HG02970 (cell line): ENCODE data around the gene FOXP2.
"Not testable (repeated sequence)": the region's sequence is repeated elsewhere in the genome, so short reads cannot be mapped to it uniquely, and the experiment has no call there.

ENCODE experiments used
- ATAC-seq: cut with Tn5 transposase; IDR thresholded peaks from one replicate; pipeline ENCODE4 v1.9.1; 2021; ENCODE audit warnings: mild to moderate bottlenecking, moderate library complexity, moderate number of reproducible peaks; ENCODE audit not compliant: unreplicated experiment, low FRiP score

Gene FOXP2

GRCh38 chr7:114488696-114489095 is 74.1 kb downstream of the FOXP2 start:
- no peak for ATAC-seq

DNA sequence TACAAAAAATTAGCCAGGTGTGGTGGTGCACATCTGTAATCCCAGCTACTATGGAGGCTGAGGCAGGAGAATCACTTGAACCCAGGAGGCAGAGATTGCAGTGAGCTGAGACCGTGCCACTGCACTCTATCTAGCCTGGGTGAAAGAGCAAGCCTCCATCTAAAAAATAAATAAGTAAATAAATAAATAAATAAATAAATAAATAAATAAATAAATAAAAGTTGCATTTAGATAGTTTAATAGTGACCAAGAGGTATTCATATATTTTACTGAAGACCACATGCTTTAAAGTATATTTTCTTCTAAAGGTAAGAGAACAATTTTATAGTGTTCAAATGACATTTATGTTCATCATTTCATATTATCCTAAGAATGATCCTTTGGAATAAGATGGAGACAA is 82.9 kb downstream of the FOXP2 start:
- not testable (repeated sequence) for ATAC-seq

- no peak for ATAC-seq
Measured at GRCh38 chr7:114502454-114503254, 88.0 kb downstream of the FOXP2 start.

DNA sequence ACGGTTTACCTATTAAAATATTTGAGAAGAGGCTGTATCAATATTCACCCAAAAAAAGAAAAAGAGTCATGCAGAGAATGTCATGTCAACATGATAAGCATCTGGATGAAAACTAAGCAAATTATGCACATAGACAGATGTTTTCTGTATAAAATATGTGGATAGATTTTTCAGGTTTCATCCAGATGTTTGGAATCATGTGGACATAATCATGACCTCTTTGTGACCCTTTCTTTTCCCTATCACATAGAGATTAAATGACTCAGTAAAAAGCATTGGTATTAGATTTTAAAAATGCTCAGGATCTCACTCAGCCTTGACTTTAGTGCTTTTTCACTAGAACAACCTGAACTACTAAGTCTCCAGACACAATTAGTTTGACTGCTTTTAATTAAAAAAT is 90.0 kb downstream of the FOXP2 start:
- no peak for ATAC-seq

GRCh38 chr7:114507381-114507780 is 92.8 kb downstream of the FOXP2 start:
- ATAC-seq: no peak

DNA sequence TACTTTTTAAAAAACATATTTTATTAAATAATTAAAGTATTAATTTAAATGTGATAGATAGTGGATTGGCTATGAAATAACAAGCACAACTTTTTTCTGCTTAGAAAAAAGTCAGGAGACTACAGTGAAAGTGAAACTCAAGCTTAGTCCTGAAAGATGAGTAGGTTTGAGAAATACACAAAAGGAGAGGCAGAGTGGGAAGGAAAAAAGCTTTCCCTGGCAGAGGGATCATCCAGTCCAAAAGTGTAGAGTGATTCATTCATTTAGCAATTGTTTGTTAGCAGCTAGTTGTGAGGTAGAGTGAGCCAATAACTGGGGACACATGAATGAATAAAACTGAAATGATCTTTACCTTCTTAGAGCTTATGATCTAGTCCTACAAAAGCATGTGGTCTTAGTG is 93.5 kb downstream of the FOXP2 start:
- no peak for ATAC-seq

GRCh38 chr7:114510824-114511223 is 96.2 kb downstream of the FOXP2 start:
- not testable (repeated sequence) for ATAC-seq

- ATAC-seq: no peak
Measured at GRCh38 chr7:114519240-114519639, 104.6 kb downstream of the FOXP2 start.

GRCh38 chr7:114522081-114522480 is 107.5 kb downstream of the FOXP2 start:
- ATAC-seq: no peak

DNA sequence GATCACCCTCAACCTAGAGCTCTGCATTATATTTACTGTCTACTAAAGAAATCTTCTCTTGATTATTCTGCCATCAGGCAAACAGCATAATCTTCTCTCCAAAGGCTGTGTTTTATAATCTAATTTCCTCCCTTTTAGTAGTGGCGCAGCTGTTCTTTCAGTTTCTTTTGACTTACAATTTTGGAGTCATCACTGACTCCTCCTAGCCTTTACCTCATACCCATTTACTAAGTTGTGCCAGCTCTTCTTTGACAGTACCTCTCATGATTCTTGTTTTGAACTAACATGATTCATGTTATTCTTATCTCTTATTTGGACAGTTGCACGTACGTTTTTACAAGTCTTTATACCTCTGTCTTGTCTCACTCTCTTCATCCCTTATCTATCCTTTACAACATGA is 113.0 kb downstream of the FOXP2 start:
- ATAC-seq: no peak

DNA sequence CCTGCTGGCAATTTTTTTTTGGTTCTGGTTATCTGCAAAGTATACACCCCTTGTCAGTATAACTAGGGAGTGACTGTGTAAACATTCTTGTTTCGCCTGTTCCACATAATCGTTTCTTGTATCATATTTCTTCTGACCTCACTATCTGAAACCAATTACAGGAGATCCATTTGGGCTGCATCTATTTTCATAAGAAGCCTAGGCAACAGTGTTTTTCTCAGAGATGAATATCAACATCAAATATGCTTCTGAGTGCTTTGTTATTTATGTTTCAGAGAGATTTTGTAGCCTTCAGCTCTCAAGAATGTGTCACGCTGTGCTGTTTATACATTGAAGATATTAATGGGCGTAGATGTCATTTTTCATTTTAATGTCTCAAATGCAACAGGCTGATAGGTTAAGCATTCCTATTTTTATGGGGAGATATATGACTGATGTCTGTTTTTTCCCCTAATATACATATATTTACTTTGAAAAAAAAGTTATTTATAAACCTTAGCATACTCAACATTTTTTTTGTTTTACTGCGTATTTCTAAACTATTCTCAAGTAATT is 115.5 kb downstream of the FOXP2 start:
- ATAC-seq: no peak

DNA sequence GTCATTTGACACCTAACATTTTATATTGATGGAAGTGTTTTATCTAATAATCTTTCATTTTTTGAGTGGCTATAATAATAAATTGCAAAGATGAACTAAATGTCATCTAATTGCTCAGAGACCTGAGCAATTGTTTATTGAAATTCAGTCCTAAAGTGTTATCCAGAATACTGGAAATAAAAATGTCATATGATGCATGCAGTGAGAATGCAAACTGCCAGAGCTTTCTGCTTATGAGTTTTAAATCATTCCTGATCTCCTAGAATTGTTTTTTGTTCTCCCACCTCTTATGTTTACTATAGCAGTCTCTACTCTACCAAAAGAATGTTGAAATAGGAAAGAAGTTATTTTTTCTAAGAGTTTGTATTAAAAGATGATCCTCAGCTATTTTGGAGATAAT is 116.7 kb downstream of the FOXP2 start:
- no peak for ATAC-seq

DNA sequence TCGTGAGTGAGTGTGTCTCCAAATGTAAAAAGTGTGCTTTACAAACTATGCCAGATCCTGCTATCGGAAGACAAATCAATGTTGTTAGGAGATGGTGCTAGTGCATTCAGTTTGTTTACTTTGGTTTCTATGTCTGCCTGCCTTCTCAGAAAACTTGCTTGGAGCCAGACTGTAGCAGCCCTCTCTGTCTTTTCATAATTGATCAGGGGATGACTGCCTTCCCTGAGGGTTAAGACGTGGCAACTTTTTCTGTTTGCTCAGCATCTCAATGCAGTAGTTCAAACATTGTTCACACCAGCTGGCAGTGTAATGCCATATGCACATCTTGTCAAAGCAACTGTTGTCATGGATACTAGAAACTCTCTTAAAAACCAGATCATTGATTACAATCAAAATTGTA is 118.5 kb downstream of the FOXP2 start:
- no peak for ATAC-seq

GRCh38 chr7:114534953-114535352 is 120.3 kb downstream of the FOXP2 start:
- no peak for ATAC-seq

GRCh38 chr7:114539575-114539974 is 125.0 kb downstream of the FOXP2 start:
- no peak for ATAC-seq

GRCh38 chr7:114540291-114540690 is 125.7 kb downstream of the FOXP2 start:
- no peak for ATAC-seq

DNA sequence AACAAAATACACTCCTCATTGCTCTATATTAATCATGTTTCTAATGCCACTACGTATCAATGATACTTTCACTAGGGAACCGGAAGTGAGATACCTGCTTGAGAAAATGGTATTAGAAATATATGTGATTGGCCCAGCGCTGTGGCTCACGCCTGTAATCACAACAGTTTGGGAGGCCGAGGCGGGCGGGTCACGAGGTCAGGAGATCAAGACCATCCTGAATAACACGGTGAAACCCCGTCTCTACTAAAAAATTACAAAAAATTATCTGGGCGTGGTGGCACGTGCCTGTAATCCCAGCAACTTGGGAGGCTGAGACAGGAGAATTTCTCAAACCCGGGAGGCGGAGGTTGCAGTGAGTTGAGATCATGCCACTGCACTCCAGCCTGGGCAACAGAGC is 132.7 kb downstream of the FOXP2 start:
- not testable (repeated sequence) for ATAC-seq

DNA sequence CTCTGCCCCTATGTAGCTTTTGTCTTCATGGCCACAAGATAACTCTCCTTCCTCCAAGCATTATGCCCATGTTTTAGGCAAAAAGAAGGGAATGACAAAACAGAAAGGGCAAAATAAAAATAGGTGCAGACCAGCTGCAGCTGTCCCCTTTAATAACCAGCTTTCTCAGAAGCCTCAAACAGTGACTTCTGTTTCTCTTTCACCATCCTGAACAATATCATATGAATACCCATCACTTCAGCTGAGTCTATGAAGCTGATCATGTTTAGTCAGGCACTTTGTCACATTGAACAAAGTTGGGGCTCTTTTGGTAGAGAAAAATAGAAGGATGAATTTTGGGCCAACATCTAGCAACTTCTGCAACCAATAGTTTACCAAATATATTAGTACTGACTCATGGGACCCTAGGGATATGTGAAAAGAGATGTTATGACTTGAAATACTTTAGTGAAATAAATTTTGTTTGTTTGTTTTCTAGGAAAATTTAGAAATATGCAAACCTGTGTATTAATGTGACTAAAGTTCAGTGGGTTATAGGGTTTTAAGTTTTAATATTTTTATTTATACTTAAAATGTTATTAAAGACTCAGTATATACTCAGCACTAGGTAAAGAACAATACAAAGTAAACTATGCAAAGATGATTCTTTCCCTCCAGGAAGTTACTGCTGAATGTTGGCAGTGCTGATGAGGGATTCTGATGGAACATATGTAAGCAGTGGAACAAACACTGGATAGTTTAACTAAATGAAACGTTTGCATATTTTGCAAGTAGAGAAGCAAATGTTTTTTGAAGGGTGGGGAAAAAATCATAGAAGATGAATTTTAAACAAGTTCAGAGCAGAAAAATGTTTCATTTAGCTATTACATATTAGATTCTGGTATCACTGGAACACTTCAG is 133.7 kb downstream of the FOXP2 start:
- ATAC-seq: no peak

- peak; percentile 76 for ATAC-seq
Measured at GRCh38 chr7:114554781-114555537, 140.3 kb downstream of the FOXP2 start.

DNA sequence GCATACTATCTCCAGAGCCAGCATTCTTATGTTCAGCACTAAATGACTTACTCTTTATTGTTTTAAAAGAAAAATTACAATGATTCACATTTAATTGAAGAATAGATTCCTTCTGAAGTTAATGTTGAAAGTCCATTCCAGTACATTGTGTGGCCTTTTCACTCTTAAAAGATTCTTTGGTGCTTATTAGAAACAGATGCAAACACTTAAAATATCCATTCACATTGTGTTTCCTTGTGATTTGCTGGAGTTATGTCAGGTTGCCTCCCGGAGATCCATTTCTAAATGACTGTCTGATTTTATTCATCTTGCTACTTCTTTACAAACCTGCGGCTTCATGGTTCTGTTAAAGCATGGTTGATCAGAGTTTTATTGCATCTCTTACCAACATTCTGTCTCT is 152.8 kb downstream of the FOXP2 start:
- no peak for ATAC-seq

- no peak for ATAC-seq
Measured at GRCh38 chr7:114569220-114569619, 154.6 kb downstream of the FOXP2 start.
